ENCODE results near the gene ADARB2.

The ADARB2 gene

DNA sequence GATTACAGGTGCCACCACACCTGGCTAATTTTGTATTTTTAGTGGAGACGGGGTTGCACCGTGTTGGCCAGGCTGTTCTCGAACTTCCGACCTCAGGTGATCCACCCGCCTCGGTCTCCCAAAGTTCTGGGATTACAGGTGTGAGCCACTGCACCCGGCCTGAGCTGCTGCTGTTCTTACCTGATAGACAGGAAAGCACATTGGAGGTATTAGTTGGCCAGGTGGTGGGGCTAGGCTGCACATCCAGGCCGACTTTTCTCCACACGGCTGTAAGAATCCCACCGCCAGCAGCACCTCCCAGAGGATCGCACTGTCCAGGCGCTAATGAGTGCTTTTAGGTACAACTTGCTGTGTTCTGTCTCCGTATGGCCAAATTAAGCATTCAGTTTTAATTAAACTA lies 568.6 kb downstream of the ADARB2 start:
- TF ChIP-seq GABPA (IDR thresholded peaks at IDR 0.05; ENCODE audit: low read depth) (no peak), POLR2AphosphoS5 (IDR thresholded peaks at IDR 0.05; ENCODE audit: low read depth) (no peak), SPI1 (IDR thresholded peaks at IDR 0.05; ENCODE audit: borderline replicate concordance, low read depth) (no peak)
- TF ChIP-seq, protein P1, sequence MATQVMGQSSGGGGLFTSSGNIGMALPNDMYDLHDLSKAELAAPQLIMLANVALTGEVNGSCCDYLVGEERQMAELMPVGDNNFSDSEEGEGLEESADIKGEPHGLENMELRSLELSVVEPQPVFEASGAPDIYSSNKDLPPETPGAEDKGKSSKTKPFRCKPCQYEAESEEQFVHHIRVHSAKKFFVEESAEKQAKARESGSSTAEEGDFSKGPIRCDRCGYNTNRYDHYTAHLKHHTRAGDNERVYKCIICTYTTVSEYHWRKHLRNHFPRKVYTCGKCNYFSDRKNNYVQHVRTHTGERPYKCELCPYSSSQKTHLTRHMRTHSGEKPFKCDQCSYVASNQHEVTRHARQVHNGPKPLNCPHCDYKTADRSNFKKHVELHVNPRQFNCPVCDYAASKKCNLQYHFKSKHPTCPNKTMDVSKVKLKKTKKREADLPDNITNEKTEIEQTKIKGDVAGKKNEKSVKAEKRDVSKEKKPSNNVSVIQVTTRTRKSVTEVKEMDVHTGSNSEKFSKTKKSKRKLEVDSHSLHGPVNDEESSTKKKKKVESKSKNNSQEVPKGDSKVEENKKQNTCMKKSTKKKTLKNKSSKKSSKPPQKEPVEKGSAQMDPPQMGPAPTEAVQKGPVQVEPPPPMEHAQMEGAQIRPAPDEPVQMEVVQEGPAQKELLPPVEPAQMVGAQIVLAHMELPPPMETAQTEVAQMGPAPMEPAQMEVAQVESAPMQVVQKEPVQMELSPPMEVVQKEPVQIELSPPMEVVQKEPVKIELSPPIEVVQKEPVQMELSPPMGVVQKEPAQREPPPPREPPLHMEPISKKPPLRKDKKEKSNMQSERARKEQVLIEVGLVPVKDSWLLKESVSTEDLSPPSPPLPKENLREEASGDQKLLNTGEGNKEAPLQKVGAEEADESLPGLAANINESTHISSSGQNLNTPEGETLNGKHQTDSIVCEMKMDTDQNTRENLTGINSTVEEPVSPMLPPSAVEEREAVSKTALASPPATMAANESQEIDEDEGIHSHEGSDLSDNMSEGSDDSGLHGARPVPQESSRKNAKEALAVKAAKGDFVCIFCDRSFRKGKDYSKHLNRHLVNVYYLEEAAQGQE (IDR thresholded peaks at IDR 0.05; ENCODE audit: insufficient replicate concordance, low read depth): no peak
- TF ChIP-seq, protein P2, sequence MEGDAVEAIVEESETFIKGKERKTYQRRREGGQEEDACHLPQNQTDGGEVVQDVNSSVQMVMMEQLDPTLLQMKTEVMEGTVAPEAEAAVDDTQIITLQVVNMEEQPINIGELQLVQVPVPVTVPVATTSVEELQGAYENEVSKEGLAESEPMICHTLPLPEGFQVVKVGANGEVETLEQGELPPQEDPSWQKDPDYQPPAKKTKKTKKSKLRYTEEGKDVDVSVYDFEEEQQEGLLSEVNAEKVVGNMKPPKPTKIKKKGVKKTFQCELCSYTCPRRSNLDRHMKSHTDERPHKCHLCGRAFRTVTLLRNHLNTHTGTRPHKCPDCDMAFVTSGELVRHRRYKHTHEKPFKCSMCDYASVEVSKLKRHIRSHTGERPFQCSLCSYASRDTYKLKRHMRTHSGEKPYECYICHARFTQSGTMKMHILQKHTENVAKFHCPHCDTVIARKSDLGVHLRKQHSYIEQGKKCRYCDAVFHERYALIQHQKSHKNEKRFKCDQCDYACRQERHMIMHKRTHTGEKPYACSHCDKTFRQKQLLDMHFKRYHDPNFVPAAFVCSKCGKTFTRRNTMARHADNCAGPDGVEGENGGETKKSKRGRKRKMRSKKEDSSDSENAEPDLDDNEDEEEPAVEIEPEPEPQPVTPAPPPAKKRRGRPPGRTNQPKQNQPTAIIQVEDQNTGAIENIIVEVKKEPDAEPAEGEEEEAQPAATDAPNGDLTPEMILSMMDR (IDR thresholded peaks at IDR 0.05; ENCODE audit: insufficient read depth, low read length): no peak
- Histone ChIP-seq H3K27me3 (ENCODE audit: insufficient read depth, poor library complexity, severe bottlenecking) (no peaks in the 10 kb centered on the region), H3K27ac (replicated peaks) (no peak overlapping the region), H3K4me3 (replicated peaks; ENCODE audit: insufficient read depth, low read length) (no peak overlapping the region)
- no peak for DNase-seq (ENCODE audit: low read depth in 1 of 2, low spot score in 1 of 2)

DNA sequence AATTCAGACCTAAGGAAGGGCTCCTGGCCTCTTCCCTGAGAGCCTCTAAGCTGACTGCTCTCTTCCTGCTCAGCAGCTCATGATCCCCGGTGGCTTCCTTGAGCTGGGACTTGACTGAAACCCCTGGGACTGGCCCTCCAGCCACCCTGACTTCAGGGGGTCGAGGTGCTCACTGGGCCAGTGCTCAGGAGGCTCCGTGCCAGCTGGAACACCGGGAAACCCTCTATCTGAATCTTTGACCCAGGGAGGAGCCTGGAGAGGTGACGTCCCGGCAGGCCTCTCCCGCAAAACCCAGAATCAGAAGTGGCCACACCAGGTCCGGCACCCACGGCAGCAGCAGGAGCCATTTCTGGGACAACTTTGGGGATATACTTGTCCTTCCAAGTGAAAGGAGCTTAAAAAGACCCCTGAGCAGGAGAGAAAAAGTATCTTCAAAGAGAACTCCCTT lies 570.5 kb downstream of the ADARB2 start:
- Histone ChIP-seq H3K27me3 (ENCODE audit: insufficient read depth, poor library complexity, severe bottlenecking) (no peaks in the 10 kb centered on the region), H3K27ac (replicated peaks) (no peak overlapping the region), H3K4me3 (replicated peaks; ENCODE audit: insufficient read depth, low read length) (no peak overlapping the region)
- no peak for DNase-seq (ENCODE audit: low read depth in 1 of 2, low spot score in 1 of 2)
- no peak for TF ChIP-seq POLR2AphosphoS5 (IDR thresholded peaks at IDR 0.05; ENCODE audit: low read depth)
- TF ChIP-seq, protein P1 (IDR thresholded peaks at IDR 0.05; ENCODE audit: insufficient replicate concordance, low read depth): no peak
- TF ChIP-seq, protein P2 (IDR thresholded peaks at IDR 0.05; ENCODE audit: insufficient read depth, low read length): no peak
- TF ChIP-seq GABPA (IDR thresholded peaks at IDR 0.05; ENCODE audit: low read depth): no peak
- no peak for TF ChIP-seq SPI1 (IDR thresholded peaks at IDR 0.05; ENCODE audit: borderline replicate concordance, low read depth)

DNA sequence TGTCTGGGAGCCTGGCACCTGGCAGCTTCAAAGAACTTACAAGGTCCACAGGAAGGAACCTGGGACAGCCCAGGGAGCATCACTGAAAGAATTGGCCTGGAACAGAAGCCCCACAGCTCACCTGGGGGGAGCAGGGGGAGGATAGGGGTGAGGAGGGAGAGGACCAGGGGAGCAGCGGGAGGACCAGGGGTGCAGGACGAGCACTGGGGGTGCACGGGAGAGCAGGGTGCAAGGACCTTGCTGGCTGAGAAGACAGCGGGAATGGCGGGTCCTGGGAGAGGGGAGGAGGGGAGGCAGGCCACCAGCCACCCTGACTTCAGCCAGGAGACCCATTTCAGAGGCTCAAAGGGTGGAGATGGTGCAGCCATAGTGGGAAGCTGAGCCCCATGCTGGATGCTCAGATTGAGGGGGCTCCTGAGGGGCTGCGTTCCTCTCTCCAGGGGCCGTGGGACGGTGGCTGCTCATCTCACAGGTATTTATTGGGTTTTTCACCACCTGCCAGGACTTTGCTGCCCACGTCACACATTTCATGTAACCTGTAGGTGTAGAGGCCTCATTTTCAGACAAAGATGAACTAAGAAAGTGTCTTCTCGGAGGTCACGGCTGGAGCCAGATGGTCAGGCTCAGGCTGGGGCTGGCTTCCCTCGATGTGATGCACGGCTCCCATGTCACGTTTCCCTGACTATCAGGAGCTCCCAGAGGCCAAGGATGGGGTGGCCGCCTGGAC lies 571.1 kb downstream of the ADARB2 start:
- no peak for TF ChIP-seq SPI1 (IDR thresholded peaks at IDR 0.05; ENCODE audit: borderline replicate concordance, low read depth)
- TF ChIP-seq POLR2AphosphoS5 (IDR thresholded peaks at IDR 0.05; ENCODE audit: low read depth): no peak
- TF ChIP-seq GABPA (IDR thresholded peaks at IDR 0.05; ENCODE audit: low read depth): no peak
- TF ChIP-seq, protein P2 (IDR thresholded peaks at IDR 0.05; ENCODE audit: insufficient read depth, low read length): no peak
- TF ChIP-seq, protein P1 (IDR thresholded peaks at IDR 0.05; ENCODE audit: insufficient replicate concordance, low read depth): no peak
- Histone ChIP-seq H3K4me3 (replicated peaks; ENCODE audit: insufficient read depth, low read length) (no peak overlapping the region), H3K27me3 (ENCODE audit: insufficient read depth, poor library complexity, severe bottlenecking) (no peaks in the 10 kb centered on the region), H3K27ac (replicated peaks) (no peak overlapping the region)
- DNase-seq (ENCODE audit: low read depth in 1 of 2, low spot score in 1 of 2): no peak

Measured in HL-60 (cell line).